Measurements from ENCODE around the gene CHRM3. TPM values are rescaled to one million over a fixed set of nuclear protein-coding genes. Genes with fewer than 3 reads are reported as not detected.
"Not testable (repeated sequence)": the region's sequence is repeated elsewhere in the genome, so short reads cannot be mapped to it uniquely, and the experiment has no call there.

The CHRM3 gene
- total RNA-seq = 1.0 TPM

GRCh38 chr1:239386453-239387303 lies at the start of gene CHRM3:
Gene CHRM3 (plus strand): TSS chr1:239386568. CDS start chr1:239907452, 520,884 bp downstream.
- ATAC-seq (peak; percentile 84), DNase-seq (ENCODE audit: low spot score) (peak; percentile 65)

- DNase-seq (ENCODE audit: low spot score) (no peak), ATAC-seq (no peak)
Observed at GRCh38 chr1:239337799-239338430, 48.5 kb upstream of the CHRM3 start.

- DNase-seq (ENCODE audit: low spot score) (no peak), ATAC-seq (no peak)
Observed at GRCh38 chr1:239347776-239348175, 38.6 kb upstream of the CHRM3 start.

GRCh38 chr1:239348635-239349353 lies 37.6 kb upstream of the CHRM3 start:
- DNase-seq (ENCODE audit: low spot score) = no peak
- ATAC-seq = peak; percentile 54

GRCh38 chr1:239349699-239350098 lies 36.7 kb upstream of the CHRM3 start:
- ATAC-seq = no peak
- DNase-seq (ENCODE audit: low spot score) = no peak

- DNase-seq (ENCODE audit: low spot score) = no peak
- peak; percentile 57 for ATAC-seq
Observed at GRCh38 chr1:239353536-239353935, 32.8 kb upstream of the CHRM3 start.

- no peak for ATAC-seq
- no peak for DNase-seq (ENCODE audit: low spot score)
Observed at GRCh38 chr1:239354231-239354630, 32.1 kb upstream of the CHRM3 start.

- DNase-seq (ENCODE audit: low spot score) (no peak), ATAC-seq (no peak)
Observed at GRCh38 chr1:239357867-239358266, 28.5 kb upstream of the CHRM3 start.

- DNase-seq (ENCODE audit: low spot score) = no peak
- ATAC-seq = no peak
Observed at GRCh38 chr1:239361403-239361802, 25.0 kb upstream of the CHRM3 start.

GRCh38 chr1:239363930-239364329 lies 22.4 kb upstream of the CHRM3 start:
- DNase-seq (ENCODE audit: low spot score) = no peak
- ATAC-seq = no peak

GRCh38 chr1:239367196-239367810 lies 19.1 kb upstream of the CHRM3 start:
- DNase-seq (ENCODE audit: low spot score) (no peak), ATAC-seq (no peak)

GRCh38 chr1:239368436-239369109 lies 17.8 kb upstream of the CHRM3 start:
- DNase-seq (ENCODE audit: low spot score) (no peak), ATAC-seq (no peak)

- not testable (repeated sequence) for ATAC-seq; DNase-seq (ENCODE audit: low spot score)
Observed at GRCh38 chr1:239370869-239371268, 15.5 kb upstream of the CHRM3 start.

- ATAC-seq (no peak), DNase-seq (ENCODE audit: low spot score) (no peak)
Observed at GRCh38 chr1:239382666-239383065, 3.7 kb upstream of the CHRM3 start.

GRCh38 chr1:239383714-239384113 lies 2.7 kb upstream of the CHRM3 start:
- ATAC-seq = no peak
- DNase-seq (ENCODE audit: low spot score) = no peak

GRCh38 chr1:239387304-239388158 lies 1.2 kb downstream of the CHRM3 start:
- ATAC-seq = peak; percentile 25
- no peak for DNase-seq (ENCODE audit: low spot score)

- DNase-seq (ENCODE audit: low spot score) (no peak), ATAC-seq (no peak)
Observed at GRCh38 chr1:239388159-239388485, 1.8 kb downstream of the CHRM3 start.

- DNase-seq (ENCODE audit: low spot score) = no peak
- ATAC-seq = no peak
Observed at GRCh38 chr1:239388578-239388977, 2.2 kb downstream of the CHRM3 start.

GRCh38 chr1:239389703-239390102 lies 3.3 kb downstream of the CHRM3 start:
- DNase-seq (ENCODE audit: low spot score) = no peak
- peak; percentile 70 for ATAC-seq

- ATAC-seq (no peak), DNase-seq (ENCODE audit: low spot score) (no peak)
Observed at GRCh38 chr1:239392271-239392670, 5.9 kb downstream of the CHRM3 start.

Measured in left lobe of liver (tissue), 2 donors.